Rectal smooth muscle tissue (tissue), 1 donor: ENCODE data around the gene PALLD.

Experiments
- H3K27ac ChIP-seq: one replicate; pipeline ENCODE4 v1.7.0; 2013; ENCODE audit warnings: low read depth, low read length, inconsistent platforms
- H3K27me3 ChIP-seq: one replicate; pipeline ENCODE4 v1.7.0; 2013; ENCODE audit warnings: low read length; ENCODE audit not compliant: control insufficient read depth, insufficient read depth
- H3K36me3 ChIP-seq: one replicate; pipeline ENCODE4 v1.7.0; 2013; ENCODE audit warnings: low read length; ENCODE audit not compliant: control insufficient read depth, insufficient read depth
- H3K4me1 ChIP-seq: one replicate; pipeline ENCODE4 v1.7.0; 2013; ENCODE audit warnings: low read length; ENCODE audit not compliant: control insufficient read depth, insufficient read depth
- H3K4me3 ChIP-seq: one replicate; pipeline ENCODE4 v1.7.0; 2013; ENCODE audit warnings: low read length
- H3K9ac ChIP-seq: one replicate; pipeline ENCODE4 v1.7.0; 2013; ENCODE audit warnings: low read length

Gene PALLD

DNA sequence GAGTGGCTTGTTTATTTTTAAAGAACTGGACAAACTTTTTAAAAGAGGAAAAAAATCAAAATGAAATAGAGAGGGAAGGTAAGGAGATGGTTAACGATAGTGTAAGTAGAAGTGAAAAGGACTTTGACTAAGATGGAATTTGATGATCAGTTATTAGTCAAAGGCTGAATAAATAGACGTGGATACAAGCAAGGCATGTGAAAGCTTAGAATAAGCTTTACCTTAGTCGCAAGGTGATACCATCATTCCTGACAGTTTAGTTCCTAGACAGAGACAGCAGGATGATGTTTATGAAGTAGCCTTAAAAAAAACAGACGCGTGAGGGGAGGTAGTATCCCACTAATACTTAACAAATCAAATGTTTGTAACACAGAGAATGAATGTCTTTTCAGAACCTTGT lies 97.3 kb downstream of the PALLD start:
- H3K9ac ChIP-seq = no peak overlapping the region
- peaks cover under 1% of the 10 kb centered on the region for H3K4me1 ChIP-seq
- H3K27me3 ChIP-seq = no peaks in the 10 kb centered on the region
- H3K27ac ChIP-seq = no peak overlapping the region
- H3K4me3 ChIP-seq = no peak overlapping the region
- no peaks in the 10 kb centered on the region for H3K36me3 ChIP-seq

DNA sequence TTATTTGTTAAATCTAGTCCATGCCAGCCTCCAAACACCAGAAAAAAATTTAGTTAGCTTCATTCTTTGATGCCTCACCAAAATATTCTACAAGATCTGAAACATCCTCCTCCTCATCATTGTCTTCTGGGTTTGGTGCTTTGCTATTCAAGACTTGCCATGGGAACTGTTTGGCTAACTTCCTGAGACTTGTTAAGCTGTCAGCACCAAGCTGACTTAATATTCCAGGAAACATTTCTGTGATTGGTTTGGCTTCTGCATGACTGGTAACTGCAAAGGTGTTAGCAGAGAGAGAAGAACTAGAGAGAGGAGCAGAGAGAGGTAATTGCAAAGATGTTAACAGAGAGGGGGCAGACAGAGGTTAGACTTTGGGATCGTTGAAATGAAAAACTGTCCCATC lies 101.3 kb downstream of the PALLD start:
- no peaks in the 10 kb centered on the region for H3K4me1 ChIP-seq

DNA sequence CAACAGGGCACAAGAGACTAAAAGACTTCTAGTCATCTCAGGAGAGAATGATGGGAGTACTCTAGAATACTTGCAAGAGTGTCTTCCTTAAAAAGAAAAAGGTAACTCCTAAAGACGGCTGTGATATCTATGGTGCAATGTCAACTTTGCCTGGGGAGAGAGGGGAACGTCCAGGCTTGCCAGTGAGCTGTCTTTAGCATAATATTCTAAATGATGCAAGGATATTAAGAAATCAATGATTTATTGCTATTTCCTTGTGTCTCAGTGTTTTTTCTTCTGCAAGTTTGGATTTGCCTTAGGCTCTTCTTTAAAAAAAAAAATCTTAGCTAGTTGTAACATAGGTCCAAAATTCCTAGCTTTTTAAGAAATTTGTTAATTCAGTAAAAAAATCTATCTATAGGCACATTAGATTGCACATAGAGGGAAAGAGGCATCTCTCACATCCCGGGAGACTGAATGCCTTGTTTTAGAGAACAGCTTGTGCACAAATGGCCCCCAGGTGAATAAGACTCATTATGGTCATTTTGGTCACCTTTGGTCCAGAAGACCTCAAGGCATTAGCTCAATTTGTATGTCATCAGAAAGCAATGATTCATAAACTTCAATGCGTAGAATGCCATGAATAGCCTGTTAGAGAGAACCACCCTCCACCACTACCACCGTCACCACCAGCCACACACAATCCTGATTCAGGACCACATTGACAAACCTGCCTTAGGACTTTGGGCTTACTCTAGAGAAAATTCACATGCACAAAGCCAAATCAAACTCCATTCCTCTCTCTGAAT lies 104.1 kb downstream of the PALLD start:
- Histone ChIP-seq H3K27me3 (no peaks in the 10 kb centered on the region), H3K27ac (no peak overlapping the region), H3K4me3 (no peak overlapping the region), H3K4me1 (peaks cover 23% of the 10 kb centered on the region), H3K9ac (no peak overlapping the region), H3K36me3 (no peaks in the 10 kb centered on the region)

More for the DNA sequence above, 101.3 kb downstream of the PALLD start:
- H3K36me3 ChIP-seq = no peaks in the 10 kb centered on the region
- H3K9ac ChIP-seq = no peak overlapping the region
- H3K27me3 ChIP-seq = no peaks in the 10 kb centered on the region
- no peak overlapping the region for H3K27ac ChIP-seq
- no peak overlapping the region for H3K4me3 ChIP-seq

DNA sequence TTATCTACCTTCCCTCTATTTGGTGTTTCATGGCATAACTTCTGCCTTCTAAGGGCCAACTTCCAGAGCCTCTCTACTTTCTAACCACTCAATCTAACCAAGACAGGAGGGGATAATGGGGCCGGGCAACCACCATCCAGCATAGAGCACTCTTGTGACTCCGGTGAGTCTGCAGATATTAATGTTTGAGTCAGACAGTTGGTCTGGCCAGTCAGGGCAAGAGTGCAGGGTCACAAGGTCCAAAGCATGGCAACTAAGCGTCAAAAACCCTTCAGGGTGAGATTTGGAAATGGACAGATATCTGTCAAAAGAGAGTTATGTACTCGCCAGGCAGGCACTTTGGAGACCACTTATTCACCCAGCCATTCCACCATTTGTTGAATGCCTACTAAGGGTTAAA lies 105.0 kb downstream of the PALLD start:
- no peak overlapping the region for H3K9ac ChIP-seq
- peaks cover 23% of the 10 kb centered on the region for H3K4me1 ChIP-seq
- no peak overlapping the region for H3K4me3 ChIP-seq
- H3K36me3 ChIP-seq = no peaks in the 10 kb centered on the region
- H3K27me3 ChIP-seq = no peaks in the 10 kb centered on the region
- no peak overlapping the region for H3K27ac ChIP-seq

DNA sequence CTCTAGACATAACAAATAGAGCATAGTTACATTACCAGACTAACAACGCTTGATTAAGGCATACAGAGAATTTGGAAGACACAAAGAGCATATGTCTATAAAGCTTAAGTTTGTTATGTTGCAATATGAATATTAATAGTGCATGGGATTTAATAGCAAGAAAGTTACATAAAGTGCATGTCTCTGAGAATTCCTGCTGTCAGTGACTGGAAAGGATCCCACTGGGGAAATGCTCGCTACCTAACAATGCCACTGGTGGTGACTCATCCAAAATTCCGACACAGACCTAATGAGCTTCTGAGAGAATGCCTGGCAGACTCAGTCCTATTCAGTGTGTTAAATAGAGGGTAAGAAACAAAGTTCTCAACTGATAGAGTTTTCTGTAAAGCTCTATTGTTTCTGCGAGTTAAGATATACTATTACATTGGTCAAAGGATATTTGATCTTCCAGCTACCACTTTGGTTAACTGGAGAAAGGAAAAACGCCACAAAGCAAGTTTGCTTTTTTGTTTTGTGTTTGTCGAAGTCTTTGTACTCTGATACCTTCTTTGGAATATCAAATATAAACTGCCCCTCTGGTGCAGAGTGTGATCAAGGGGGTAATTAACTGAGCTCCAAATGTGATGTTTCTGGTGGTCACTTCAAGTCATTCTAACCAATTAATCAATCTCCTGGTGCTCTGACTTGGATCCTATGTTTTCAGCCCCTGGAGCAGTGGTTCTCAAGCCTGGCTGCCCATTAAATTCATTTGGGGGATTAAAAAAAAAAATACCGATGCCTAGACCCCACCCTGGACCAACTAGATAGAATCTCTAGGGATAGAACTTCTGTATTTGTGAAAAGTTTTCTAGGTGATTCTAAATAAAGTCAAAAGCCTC lies 107.9 kb downstream of the PALLD start:
- no peaks in the 10 kb centered on the region for H3K27me3 ChIP-seq
- H3K9ac ChIP-seq = no peak overlapping the region
- no peak overlapping the region for H3K4me3 ChIP-seq
- peak overlapping the region; percentile 59 for H3K27ac ChIP-seq
- H3K4me1 ChIP-seq = peaks cover 23% of the 10 kb centered on the region
- H3K36me3 ChIP-seq = no peaks in the 10 kb centered on the region

DNA sequence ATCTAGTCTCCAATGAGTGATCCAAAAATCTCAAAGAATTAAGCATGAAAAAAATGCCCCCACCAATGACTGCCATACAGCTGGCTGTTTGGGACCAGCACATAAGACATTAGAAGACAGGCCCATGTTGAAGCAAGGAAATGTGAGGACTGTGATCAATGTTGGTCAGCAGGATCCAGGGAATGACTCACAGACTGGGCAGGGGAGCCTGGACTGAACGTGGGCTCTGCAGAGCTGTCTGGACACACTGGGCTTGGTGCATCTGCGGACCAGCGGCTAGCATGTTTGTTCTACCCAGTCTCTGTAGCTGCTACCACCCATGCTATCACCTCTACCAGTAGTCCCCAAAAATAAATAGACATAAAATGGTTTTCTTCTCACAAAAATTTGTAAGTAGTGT lies 108.6 kb downstream of the PALLD start:
- H3K9ac ChIP-seq = no peak overlapping the region
- peak overlapping the region; percentile 59 for H3K27ac ChIP-seq
- H3K27me3 ChIP-seq = no peaks in the 10 kb centered on the region
- H3K4me3 ChIP-seq = no peak overlapping the region
- H3K4me1 ChIP-seq = peaks cover 23% of the 10 kb centered on the region
- no peaks in the 10 kb centered on the region for H3K36me3 ChIP-seq

DNA sequence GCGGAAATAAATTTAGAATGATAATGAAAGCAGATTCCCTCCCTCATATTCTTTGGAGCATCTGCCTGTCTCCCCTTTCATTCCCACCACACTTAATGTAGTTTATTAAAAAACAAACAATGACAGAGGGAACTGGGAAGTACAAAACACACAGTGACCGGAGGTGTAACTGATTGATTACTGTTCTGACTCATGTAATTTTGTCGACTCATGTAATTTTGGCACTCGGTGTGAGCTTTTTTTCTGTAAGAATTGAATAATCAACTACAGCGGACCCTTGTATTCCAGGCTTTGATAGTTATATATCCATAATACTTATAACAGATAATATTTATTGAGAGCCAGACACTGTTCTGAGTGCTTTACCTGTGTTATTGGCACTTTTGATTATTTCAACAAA lies 110.4 kb downstream of the PALLD start:
- H3K4me1 ChIP-seq = peaks cover 23% of the 10 kb centered on the region
- H3K27me3 ChIP-seq = no peaks in the 10 kb centered on the region
- no peaks in the 10 kb centered on the region for H3K36me3 ChIP-seq
- no peak overlapping the region for H3K27ac ChIP-seq
- no peak overlapping the region for H3K9ac ChIP-seq
- no peak overlapping the region for H3K4me3 ChIP-seq

DNA sequence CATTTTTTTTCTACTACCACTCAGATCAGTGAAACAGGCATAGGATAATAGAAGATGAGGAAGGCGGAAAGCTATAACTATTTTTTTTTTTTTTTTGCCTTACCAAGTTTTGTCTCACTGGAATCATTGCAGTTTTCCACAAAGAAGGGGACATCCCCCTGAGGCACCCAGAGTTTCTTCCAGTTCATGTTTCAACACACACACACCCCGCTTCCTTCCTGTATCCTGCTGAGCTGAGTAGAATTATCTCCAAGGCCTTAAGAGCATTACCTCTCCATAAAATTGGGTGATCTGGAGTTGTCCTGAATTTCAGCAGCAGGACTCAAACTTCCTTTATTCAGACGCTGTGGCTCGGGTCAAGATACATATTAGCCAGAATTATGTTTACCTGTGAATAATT lies 111.9 kb downstream of the PALLD start:
- Histone ChIP-seq H3K27ac (no peak overlapping the region), H3K36me3 (no peaks in the 10 kb centered on the region), H3K4me3 (no peak overlapping the region), H3K9ac (no peak overlapping the region), H3K4me1 (peaks cover 18% of the 10 kb centered on the region), H3K27me3 (no peaks in the 10 kb centered on the region)

DNA sequence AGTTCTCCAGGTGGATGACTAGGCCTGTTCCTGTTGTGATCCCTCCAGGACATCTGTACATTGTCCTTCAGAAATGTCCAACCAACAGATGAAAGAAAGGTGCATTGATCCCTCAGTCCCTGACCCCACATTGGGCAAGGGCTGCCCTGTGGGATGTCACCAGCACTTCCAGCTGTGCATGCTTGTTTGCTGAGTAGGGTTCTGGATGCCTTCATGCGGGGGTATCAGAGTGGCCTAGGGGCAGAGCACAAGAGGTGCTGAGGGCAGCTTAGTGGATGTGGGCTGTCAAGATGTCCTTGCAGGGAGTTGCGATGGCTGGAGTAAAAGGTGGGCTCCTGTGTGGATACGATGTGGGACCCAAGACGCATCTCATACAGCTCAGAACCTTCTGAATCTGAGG lies 112.5 kb downstream of the PALLD start:
- Histone ChIP-seq H3K9ac (no peak overlapping the region), H3K27me3 (no peaks in the 10 kb centered on the region), H3K4me1 (peaks cover 12% of the 10 kb centered on the region), H3K36me3 (no peaks in the 10 kb centered on the region), H3K4me3 (no peak overlapping the region), H3K27ac (no peak overlapping the region)

DNA sequence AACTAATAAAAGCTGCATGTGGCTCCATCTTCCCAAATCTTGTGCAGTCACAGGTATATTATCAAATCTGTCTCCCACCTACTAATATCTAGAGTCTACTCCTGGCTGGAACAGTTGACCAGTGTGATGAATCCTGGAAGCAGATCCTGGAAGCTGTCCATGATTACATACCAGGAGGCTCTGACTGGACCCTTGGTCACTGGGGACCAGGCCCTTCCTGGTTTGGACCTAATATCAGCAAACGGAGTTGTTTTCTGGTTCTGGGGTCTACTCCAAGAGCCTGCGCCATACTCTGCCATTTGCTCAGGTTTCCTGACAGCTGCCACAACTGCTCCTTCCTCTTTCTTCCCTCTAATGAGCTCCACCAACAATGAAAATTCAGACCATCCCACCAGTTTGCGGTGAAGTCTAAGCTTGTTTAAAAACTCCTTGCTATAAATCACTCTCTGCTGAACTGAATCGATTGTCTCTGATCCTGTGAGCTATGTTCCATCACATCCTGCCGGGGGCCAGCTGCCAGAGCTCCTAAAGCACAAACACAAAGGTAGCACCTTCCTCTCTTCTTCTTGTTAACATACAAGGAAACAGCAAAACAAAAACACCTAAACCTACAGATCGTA lies 114.2 kb downstream of the PALLD start:
- Histone ChIP-seq H3K36me3 (no peaks in the 10 kb centered on the region), H3K4me3 (no peak overlapping the region), H3K27ac (no peak overlapping the region), H3K27me3 (no peaks in the 10 kb centered on the region), H3K9ac (no peak overlapping the region), H3K4me1 (no peaks in the 10 kb centered on the region)

DNA sequence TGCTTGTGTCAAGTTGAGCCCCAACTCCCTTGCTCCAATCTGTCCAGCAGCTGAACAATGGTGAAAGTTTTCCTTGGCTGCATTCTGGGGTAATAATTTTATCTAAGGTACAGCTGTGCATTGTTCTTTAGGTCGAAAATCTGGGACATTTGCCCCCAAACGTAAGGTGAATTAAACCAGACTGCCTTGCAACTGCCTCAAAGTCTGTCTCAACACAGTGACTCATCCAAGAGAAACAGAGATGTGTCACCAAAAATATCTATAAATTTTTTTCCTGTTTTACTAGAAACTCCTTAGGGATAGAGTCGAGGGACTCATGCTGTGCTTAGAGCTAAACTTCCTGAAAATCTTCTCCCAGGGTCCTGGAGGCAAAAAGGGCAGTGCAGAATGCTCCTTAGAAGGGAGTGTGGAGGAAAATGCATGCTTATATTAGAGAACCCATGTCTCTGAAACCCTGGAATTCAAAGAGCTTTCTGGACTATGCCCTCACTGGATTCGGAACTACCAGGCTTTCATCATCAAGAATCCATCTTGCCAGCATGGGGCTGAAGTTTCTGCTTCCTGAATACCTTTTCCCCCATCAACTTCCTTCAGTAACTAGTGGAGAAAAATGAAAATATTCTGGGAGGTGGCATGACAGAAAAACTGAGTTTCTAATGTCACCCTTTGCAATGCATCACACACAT lies 115.7 kb downstream of the PALLD start:
- no peak overlapping the region for H3K4me3 ChIP-seq
- H3K9ac ChIP-seq = no peak overlapping the region
- no peaks in the 10 kb centered on the region for H3K4me1 ChIP-seq
- H3K27ac ChIP-seq = no peak overlapping the region
- H3K36me3 ChIP-seq = no peaks in the 10 kb centered on the region
- H3K27me3 ChIP-seq = no peaks in the 10 kb centered on the region

DNA sequence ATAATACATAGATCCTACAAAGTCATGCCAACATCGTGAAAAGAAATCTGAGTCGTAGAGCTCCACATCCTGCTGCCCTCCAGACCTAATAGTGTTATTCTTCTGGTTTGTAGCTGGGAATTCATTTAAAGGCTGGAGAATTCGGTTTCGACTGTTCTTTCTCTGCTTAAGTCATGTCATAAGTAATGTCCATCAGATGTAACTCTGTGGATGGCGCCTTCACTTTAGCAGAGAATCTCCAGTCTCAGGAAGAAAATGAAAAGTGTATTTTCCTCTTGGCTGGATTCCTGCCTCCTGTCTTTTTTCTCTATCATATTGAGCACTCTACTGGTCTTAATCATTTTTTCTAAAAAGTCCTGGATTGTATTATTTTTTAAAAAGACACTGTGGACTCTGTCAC lies 117.0 kb downstream of the PALLD start:
- Histone ChIP-seq H3K36me3 (no peaks in the 10 kb centered on the region), H3K4me1 (no peaks in the 10 kb centered on the region)

More for the DNA sequence above, 117.0 kb downstream of the PALLD start:
- Histone ChIP-seq H3K4me3 (no peak overlapping the region), H3K27me3 (no peaks in the 10 kb centered on the region), H3K9ac (no peak overlapping the region), H3K27ac (no peak overlapping the region)
